ENCODE results near the gene SHC3. TPM values are rescaled to one million over a fixed set of nuclear protein-coding genes. Genes with fewer than 3 reads are reported as not detected.

The SHC3 gene
- total RNA-seq, 1 experiment from 2014 or later: 0.27 TPM

- no peaks in the 10 kb centered on the region for H3K36me3 ChIP-seq (ENCODE audit: control insufficient read depth in 1 of 2, insufficient read depth in 2 of 2, low read length in 2 of 2)
- H3K9ac ChIP-seq (ENCODE audit: low read length): no peak overlapping the region
- intact Hi-C loops (cut with micrococcal nuclease): no loop called here
- H3K4me2 ChIP-seq (ENCODE audit: low read length): no peak overlapping the region
- H3K9me2 ChIP-seq (ENCODE audit: insufficient read depth): no peaks in the 10 kb centered on the region
- no peaks in the 10 kb centered on the region for H3K9me3 ChIP-seq (ENCODE audit: control insufficient read depth in 1 of 2, insufficient read depth in 1 of 2, low read depth in 1 of 2, low read length in 2 of 2)
- ChIA-PET RAD21 (ENCODE audit: low non-redundant PET in 1 of 2, low total read pairs in 2 of 2, uncharacterized antibody in 2 of 2, unreplicated experiment in 2 of 2) (no interaction called here), CTCF (no interaction called here), POLR2A (no interaction called here)
- no peak for TF ChIP-seq REST (IDR thresholded peaks at IDR 0.05; ENCODE audit: low read depth)
- no peaks in the 10 kb centered on the region for H3K27me3 ChIP-seq (ENCODE audit: insufficient read depth, low read length)
- H3K27ac ChIP-seq (ENCODE audit: low read depth, low read length): no peak overlapping the region
- no peak overlapping the region for H3K4me3 ChIP-seq (replicated peaks in 1 of 2; ENCODE audit: low read depth in 1 of 2, low read length in 2 of 2)
- no TSS peak for BruUV-seq (replicated peaks)
- H2AFZ ChIP-seq (ENCODE audit: low read depth, low read length, poor library complexity, severe bottlenecking): no peak overlapping the region
- ATAC-seq (no peak), DNase-seq (ENCODE audit: low read depth, low spot score) (no peak)
- no peaks in the 10 kb centered on the region for H3K4me1 ChIP-seq (ENCODE audit: control insufficient read depth in 1 of 2, insufficient read depth in 2 of 2, low read length in 2 of 2)
- H3K79me2 ChIP-seq (ENCODE audit: insufficient read depth, low read length): no peaks in the 10 kb centered on the region
- H4K20me1 ChIP-seq (ENCODE audit: insufficient read depth): no peaks in the 10 kb centered on the region
Measured at GRCh38 chr9:88987661-88988060, 191.0 kb downstream of the SHC3 start.

GRCh38 chr9:88986776-88987175 lies 191.8 kb downstream of the SHC3 start:
- ATAC-seq (no peak), DNase-seq (ENCODE audit: low read depth, low spot score) (no peak)
- H3K9me2 ChIP-seq (ENCODE audit: insufficient read depth): no peaks in the 10 kb centered on the region
- no peaks in the 10 kb centered on the region for H3K36me3 ChIP-seq (ENCODE audit: control insufficient read depth in 1 of 2, insufficient read depth in 2 of 2, low read length in 2 of 2)
- POLR2A ChIA-PET: no interaction called here
- H3K4me3 ChIP-seq (replicated peaks in 1 of 2; ENCODE audit: low read depth in 1 of 2, low read length in 2 of 2): no peak overlapping the region
- no peak overlapping the region for H3K27ac ChIP-seq (ENCODE audit: low read depth, low read length)
- RAD21 ChIA-PET (ENCODE audit: low non-redundant PET in 1 of 2, low total read pairs in 2 of 2, uncharacterized antibody in 2 of 2, unreplicated experiment in 2 of 2): no interaction called here
- H3K4me2 ChIP-seq (ENCODE audit: low read length): no peak overlapping the region
- CTCF ChIA-PET: no interaction called here
- no TSS peak for BruUV-seq (replicated peaks)
- intact Hi-C loops (cut with micrococcal nuclease): no loop called here
- H2AFZ ChIP-seq (ENCODE audit: low read depth, low read length, poor library complexity, severe bottlenecking): no peak overlapping the region
- H3K9ac ChIP-seq (ENCODE audit: low read length): no peak overlapping the region
- H4K20me1 ChIP-seq (ENCODE audit: insufficient read depth): no peaks in the 10 kb centered on the region
- TF ChIP-seq CTCF (IDR thresholded peaks at IDR 0.05 in 2 of 3, conservative IDR thresholded peaks at IDR 0.05 in 1 of 3; ENCODE audit: borderline replicate concordance in 1 of 3, insufficient read depth in 1 of 3, low read depth in 2 of 3, low read length in 2 of 3) (no peak), CEBPB (IDR thresholded peaks at IDR 0.05; ENCODE audit: low read depth) (no peak), ZFX (IDR thresholded peaks at IDR 0.05) (no peak), SIN3A (IDR thresholded peaks at IDR 0.05; ENCODE audit: low read depth) (no peak), YY1 (IDR thresholded peaks at IDR 0.05; ENCODE audit: extremely low read depth, insufficient replicate concordance, low read depth, low read length) (no peak), ZBTB33 (IDR thresholded peaks at IDR 0.05; ENCODE audit: extremely low read depth, insufficient replicate concordance, low read length) (no peak), POLR2AphosphoS5 (IDR thresholded peaks at IDR 0.05; ENCODE audit: low read depth, low read length) (no peak), TCF7L2 (IDR thresholded peaks at IDR 0.05; ENCODE audit: borderline replicate concordance, extremely low read depth, insufficient read depth, insufficient read length) (no peak), EZH2phosphoT487 (IDR thresholded peaks at IDR 0.05; ENCODE audit: borderline replicate concordance) (no peak), RAD21 (IDR thresholded peaks at IDR 0.05; ENCODE audit: low read depth) (no peak), SP1 (IDR thresholded peaks at IDR 0.05; ENCODE audit: low read depth) (no peak), CBX3 (IDR thresholded peaks at IDR 0.05; ENCODE audit: low read depth) (no peak)
- H3K79me2 ChIP-seq (ENCODE audit: insufficient read depth, low read length): no peaks in the 10 kb centered on the region
- no peaks in the 10 kb centered on the region for H3K27me3 ChIP-seq (ENCODE audit: insufficient read depth, low read length)
- no peaks in the 10 kb centered on the region for H3K4me1 ChIP-seq (ENCODE audit: control insufficient read depth in 1 of 2, insufficient read depth in 2 of 2, low read length in 2 of 2)
- no peaks in the 10 kb centered on the region for H3K9me3 ChIP-seq (ENCODE audit: control insufficient read depth in 1 of 2, insufficient read depth in 1 of 2, low read depth in 1 of 2, low read length in 2 of 2)

All from HCT116 (cell line).